SK-N-SH treated with all-trans-retinoic acid at 6 μM for 48 hours (cell line): Measurements from ENCODE around the gene SVOPL.
"Not testable (repeated sequence)": the region's sequence is repeated elsewhere in the genome, so short reads cannot be mapped to it uniquely, and the experiment has no call there.

ENCODE experiments used
- ATAC-seq: fragments of 200-7000 bp; cut with Tn5 transposase; 3 replicates; pipeline ENCODE4 v1.9.1; 2020; ENCODE audit warnings: mild to moderate bottlenecking, moderate library complexity
- BACH2 ChIP-seq: fragments of 250-450 bp; sonication (Bioruptor Pico); IDR thresholded peaks from 2 replicates; pipeline ENCODE4 v1.9.0; 2021; ENCODE audit warnings: mild to moderate bottlenecking, borderline replicate concordance
- CREB5 ChIP-seq: fragments of 250-450 bp; sonication (Bioruptor Pico); IDR thresholded peaks from 2 replicates; pipeline ENCODE4 v1.5.1; 2020; ENCODE audit warnings: low read depth, mild to moderate bottlenecking, moderate library complexity
- CSDC2 ChIP-seq: fragments of 250-450 bp; sonication (Bioruptor Pico); IDR thresholded peaks from 2 replicates; pipeline ENCODE4 v1.5.0; 2020; ENCODE audit warnings: mild to moderate bottlenecking, moderate library complexity
- CSRNP3 ChIP-seq: fragments of 250-450 bp; sonication (Bioruptor Pico); IDR thresholded peaks from 2 replicates; pipeline ENCODE4 v1.5.1; 2021; ENCODE audit warnings: mild to moderate bottlenecking, moderate library complexity
- ESRRG ChIP-seq: fragments of 250-450 bp; sonication (Bioruptor Pico); IDR thresholded peaks from 2 replicates; pipeline ENCODE4 v1.6.1; 2021; ENCODE audit warnings: mild to moderate bottlenecking
- ISL1 ChIP-seq: fragments of 250-450 bp; sonication (Bioruptor Pico); IDR thresholded peaks from 2 replicates; pipeline ENCODE4 v2.1.2; 2022; ENCODE audit warnings: mild to moderate bottlenecking, moderate library complexity
- PATZ1 ChIP-seq: fragments of 250-450 bp; sonication (Bioruptor Pico); IDR thresholded peaks from 2 replicates; pipeline ENCODE4 v1.8.0; 2020; ENCODE audit warnings: mild to moderate bottlenecking, moderate library complexity, borderline replicate concordance
- PPARA ChIP-seq: fragments of 250-450 bp; sonication (Bioruptor Pico); IDR thresholded peaks from 2 replicates; pipeline ENCODE4 v1.5.0; 2020; ENCODE audit warnings: mild to moderate bottlenecking, borderline replicate concordance
- RARB ChIP-seq: fragments of 250-450 bp; sonication (Bioruptor Pico); IDR thresholded peaks from 2 replicates; pipeline ENCODE4 v1.8.0; 2021; ENCODE audit warnings: mild to moderate bottlenecking, moderate library complexity
- SNAI2 ChIP-seq: fragments of 250-450 bp; sonication (Bioruptor Pico); IDR thresholded peaks from 2 replicates; pipeline ENCODE4 v1.5.0; 2020; ENCODE audit warnings: mild to moderate bottlenecking, moderate library complexity
- TCF4 ChIP-seq: fragments of 250-450 bp; sonication (Bioruptor Pico); IDR thresholded peaks from 2 replicates; pipeline ENCODE4 v1.8.0; 2021; ENCODE audit warnings: mild to moderate bottlenecking, moderate library complexity, borderline replicate concordance
- TOX ChIP-seq: fragments of 250-450 bp; sonication (Bioruptor Pico); IDR thresholded peaks from 2 replicates; pipeline ENCODE4 v1.8.0; 2021; ENCODE audit warnings: mild to moderate bottlenecking, moderate library complexity, borderline replicate concordance
- TSHZ2 ChIP-seq: fragments of 250-450 bp; sonication (Bioruptor Pico); IDR thresholded peaks from 2 replicates; pipeline ENCODE4 v1.5.0; 2020; ENCODE audit warnings: mild to moderate bottlenecking, moderate library complexity
- ZC3H10 ChIP-seq: fragments of 250-450 bp; sonication (Bioruptor Pico); IDR thresholded peaks from 2 replicates; pipeline ENCODE4 v1.5.1; 2021; ENCODE audit warnings: mild to moderate bottlenecking, moderate library complexity
- ZFP3 ChIP-seq: fragments of 250-450 bp; sonication (Bioruptor Pico); IDR thresholded peaks from 2 replicates; pipeline ENCODE4 v1.5.0; 2020; ENCODE audit warnings: mild to moderate bottlenecking, moderate library complexity
- ZFP30 ChIP-seq: fragments of 450-650 bp; formaldehyde crosslinking; IDR thresholded peaks from 2 replicates; pipeline ENCODE4 v1.5.0; 2022; ENCODE audit warnings: mild to moderate bottlenecking, moderate library complexity
- ZNF565 ChIP-seq: fragments of 450-650 bp; formaldehyde crosslinking; conservative IDR thresholded peaks from 2 replicates; pipeline ENCODE4 v1.5.0; 2020; ENCODE audit warnings: low read depth, mild to moderate bottlenecking, moderate library complexity
- ZNF70 ChIP-seq: fragments of 450-650 bp; formaldehyde crosslinking; IDR thresholded peaks from 2 replicates; pipeline ENCODE4 v1.5.0; 2020; ENCODE audit warnings: mild to moderate bottlenecking, moderate library complexity
- ZNF8 ChIP-seq: fragments of 450-650 bp; formaldehyde crosslinking; IDR thresholded peaks from 2 replicates; pipeline ENCODE4 v1.5.0; 2020; ENCODE audit warnings: mild to moderate bottlenecking, moderate library complexity

SVOPL gene

GRCh38 chr7:138735399-138735798 is 34.2 kb upstream of the SVOPL start (continued):
- TF ChIP-seq ESRRG = no peak
- TF ChIP-seq SNAI2 (CRISPR knock-in tag) = no peak
- TF ChIP-seq ZFP3 (CRISPR knock-in tag) = no peak
- TF ChIP-seq ZNF70 (CRISPR knock-in tag) = no peak
- no peak for TF ChIP-seq ZNF565 (CRISPR knock-in tag)

- ATAC-seq = not testable (repeated sequence)
These were observed 30.6 kb upstream of the SVOPL start for GRCh38 chr7:138731733-138732132.

- ATAC-seq = no peak
- TF ChIP-seq PPARA (CRISPR knock-in tag) (no peak), ZNF70 (CRISPR knock-in tag) (no peak), TCF4 (CRISPR knock-in tag) (no peak), TOX (CRISPR knock-in tag) (no peak), CSDC2 (CRISPR knock-in tag) (no peak)
- TF ChIP-seq, all 23 proteins: peak for 0
These were observed 28.3 kb upstream of the SVOPL start for GRCh38 chr7:138729444-138729843.

GRCh38 chr7:138727336-138728099 is 26.4 kb upstream of the SVOPL start:
- no peak for ATAC-seq
- TF ChIP-seq ZNF8 (CRISPR knock-in tag) (no peak), ZC3H10 (no peak)
- TF ChIP-seq, all 23 proteins: peak for 0

- ATAC-seq = no peak
- TF ChIP-seq ZFP3 (CRISPR knock-in tag) = no peak
- no peak for TF ChIP-seq ZNF8 (CRISPR knock-in tag)
- no peak for TF ChIP-seq ZNF70 (CRISPR knock-in tag)
- TF ChIP-seq RARB = no peak
- TF ChIP-seq TOX (CRISPR knock-in tag) = no peak
- TF ChIP-seq BACH2 (CRISPR knock-in tag) = no peak
- no peak for TF ChIP-seq ZC3H10
- TF ChIP-seq ZNF565 (CRISPR knock-in tag) = no peak
- TF ChIP-seq CSDC2 (CRISPR knock-in tag) = no peak
- TF ChIP-seq TSHZ2 (CRISPR knock-in tag) = no peak
- TF ChIP-seq ZFP30 = no peak
- TF ChIP-seq, all 23 proteins: peak for 0
These were observed 25.1 kb upstream of the SVOPL start for GRCh38 chr7:138726288-138726687.

- TF ChIP-seq RARB (no peak), PPARA (CRISPR knock-in tag) (no peak), BACH2 (CRISPR knock-in tag) (no peak), ZNF8 (CRISPR knock-in tag) (no peak)
- no peak for ATAC-seq
These were observed 19.1 kb upstream of the SVOPL start for GRCh38 chr7:138720286-138720685.

- no peak for TF ChIP-seq ZNF8 (CRISPR knock-in tag)
- no peak for TF ChIP-seq BACH2 (CRISPR knock-in tag)
- TF ChIP-seq SNAI2 (CRISPR knock-in tag) = no peak
- TF ChIP-seq PPARA (CRISPR knock-in tag) = no peak
- TF ChIP-seq ZFP30 = no peak
- no peak for ATAC-seq
These were observed 15.7 kb upstream of the SVOPL start for GRCh38 chr7:138716889-138717288.

GRCh38 chr7:138713191-138713590 is 12.0 kb upstream of the SVOPL start:
- ATAC-seq = no peak
- TF ChIP-seq CREB5 (CRISPR knock-in tag) = no peak
- no peak for TF ChIP-seq ZNF565 (CRISPR knock-in tag)
- TF ChIP-seq CSDC2 (CRISPR knock-in tag) = no peak
- TF ChIP-seq ISL1 (CRISPR knock-in tag) = no peak
- no peak for TF ChIP-seq PPARA (CRISPR knock-in tag)
- no peak for TF ChIP-seq ZNF70 (CRISPR knock-in tag)
- TF ChIP-seq BACH2 (CRISPR knock-in tag) = no peak
- TF ChIP-seq PATZ1 (CRISPR knock-in tag) = no peak
- TF ChIP-seq CSRNP3 (CRISPR knock-in tag) = no peak
- no peak for TF ChIP-seq ZC3H10
- TF ChIP-seq ZNF8 (CRISPR knock-in tag) = no peak
